AG09309 (cell line): ENCODE results near the gene SLC39A3.

ENCODE experiments used
- DNase-seq: peaks from one replicate; pipeline ENCODE4 v3.0.0-alpha.2; 2010; ENCODE audit warnings: low read depth
- H3K4me3 ChIP-seq: 2 replicates; pipeline ENCODE4 v1.5.1; 2011; ENCODE audit warnings: mild to moderate bottlenecking, low read depth, low read length, moderate library complexity; ENCODE audit not compliant: control insufficient read depth
- CTCF ChIP-seq: IDR thresholded peaks from 2 replicates; pipeline ENCODE4 v1.5.1; 2011; ENCODE audit warnings: mild to moderate bottlenecking, low read depth, low read length, inconsistent platforms; ENCODE audit not compliant: insufficient read depth, control insufficient read depth; ENCODE audit errors: missing control alignments

Gene SLC39A3

GRCh38 chr19:2683430-2684003 is 56.3 kb downstream of the SLC39A3 start:
- TF ChIP-seq CTCF, result no peak
- DNase-seq, result no peak

More at GRCh38 chr19:2683430-2684003, 56.3 kb downstream of the SLC39A3 start:
- no peak overlapping the region for H3K4me3 ChIP-seq
